DMS153 (cell line): ENCODE results near the gene ECHDC1.
A peak's percentile ranks its signal among the peaks of the same experiment; 100 is the strongest.

Experiments used
- DNase-seq: peaks from one replicate; lab custom pipeline; 2025; lab: John Stamatoyannopoulos, UW

ECHDC1 gene

DNA sequence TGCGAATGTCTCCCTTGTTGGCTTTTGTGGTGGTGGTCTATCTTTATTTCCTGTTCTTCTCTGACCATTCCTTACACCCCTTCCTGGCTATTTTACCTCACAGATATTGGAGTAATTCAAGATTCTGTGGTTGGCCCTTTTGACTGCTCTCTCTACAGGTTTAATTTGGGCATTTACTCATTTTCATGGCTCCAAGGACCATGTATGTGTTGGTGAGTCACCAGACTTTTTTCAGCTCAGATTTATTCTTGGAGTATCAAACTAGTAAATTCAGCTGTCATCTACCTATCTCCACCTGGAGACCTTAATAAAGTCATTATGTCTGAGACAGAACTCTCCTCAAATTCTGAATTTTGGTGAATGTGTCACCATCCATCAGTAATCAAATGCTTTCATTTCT is 61.2 kb downstream of the ECHDC1 start:
- no peak for DNase-seq

DNA sequence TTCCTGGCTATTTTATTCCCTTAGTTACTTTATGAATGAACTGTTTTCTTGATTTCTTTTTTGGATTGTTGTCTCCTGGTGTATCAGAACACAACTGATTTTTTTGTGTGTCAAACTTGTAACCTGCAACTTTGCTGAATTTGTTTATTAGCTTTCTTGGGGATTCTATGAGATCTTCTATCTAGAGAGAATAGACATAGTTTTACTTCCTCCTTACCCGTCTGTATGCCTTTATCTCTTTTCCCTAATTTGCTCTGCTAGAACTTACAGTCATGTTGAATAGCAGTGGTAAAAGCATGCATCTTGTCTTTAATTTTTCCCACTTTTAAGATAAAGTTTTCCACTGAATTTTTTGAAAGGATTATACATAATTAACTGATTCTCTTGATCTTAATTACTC is 63.6 kb downstream of the ECHDC1 start:
- no peak for DNase-seq

DNA sequence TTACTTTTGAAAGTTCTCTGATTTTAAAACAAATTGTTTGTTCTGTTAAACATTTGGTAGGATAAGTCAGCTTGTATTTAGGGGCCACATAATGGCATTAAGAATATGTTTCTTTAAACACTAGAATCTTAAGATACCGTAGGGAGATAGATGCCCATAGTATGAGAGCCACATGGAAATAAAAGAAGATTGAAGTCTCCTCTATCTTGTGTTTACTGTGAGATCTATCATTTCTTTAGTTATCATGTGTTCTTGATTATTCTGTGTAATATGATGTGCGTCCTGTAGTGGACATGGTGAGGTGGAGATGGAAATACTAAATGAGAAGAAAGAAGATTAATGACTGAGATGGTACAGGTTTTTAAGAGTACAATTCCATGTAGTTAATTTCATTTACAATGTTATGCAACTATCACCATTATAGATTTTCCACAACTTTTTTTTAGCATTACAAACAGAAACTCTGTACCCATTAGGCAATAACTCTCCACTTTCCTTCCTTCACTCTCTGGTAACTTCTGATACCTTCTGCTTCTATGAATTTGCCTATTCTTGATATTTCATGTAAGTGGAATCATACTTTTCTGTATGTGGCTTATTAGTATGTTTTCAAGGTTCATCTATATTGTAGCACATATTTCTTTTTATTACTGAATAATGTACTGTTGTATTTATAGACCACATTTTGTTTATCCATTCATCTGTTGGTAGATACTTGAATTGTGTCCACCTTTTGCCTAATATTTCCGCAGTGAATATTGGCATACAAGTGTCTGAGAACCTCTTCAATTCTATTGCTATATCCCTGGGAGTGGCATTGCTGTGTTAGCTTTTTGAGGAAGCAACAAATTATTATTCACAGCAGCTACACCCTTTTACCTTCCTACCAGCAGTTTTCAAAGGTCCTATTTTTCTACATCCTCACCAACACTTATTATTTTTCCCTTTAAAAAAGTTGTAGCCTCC is 65.2 kb downstream of the ECHDC1 start:
- DNase-seq: no peak

DNA sequence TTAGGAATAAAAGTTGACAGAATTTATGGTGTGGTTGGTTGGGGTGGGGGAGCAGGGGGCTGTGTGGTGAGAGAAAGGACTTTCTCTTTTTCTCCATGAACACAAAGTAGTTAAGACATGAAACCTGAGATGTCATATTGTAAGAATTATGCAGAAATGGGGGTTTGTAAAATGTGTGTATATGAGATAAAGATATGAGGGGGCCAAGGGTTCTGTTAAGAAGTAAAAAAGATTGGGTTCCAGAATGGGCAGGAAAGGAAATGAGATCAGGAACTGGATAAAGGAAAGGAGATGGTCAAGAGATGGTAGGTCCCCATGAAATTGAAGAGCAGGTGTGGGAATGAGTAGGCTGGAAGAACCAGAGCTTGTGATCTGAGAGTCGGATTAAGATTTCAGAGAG is 67.1 kb downstream of the ECHDC1 start:
- DNase-seq: no peak

DNA sequence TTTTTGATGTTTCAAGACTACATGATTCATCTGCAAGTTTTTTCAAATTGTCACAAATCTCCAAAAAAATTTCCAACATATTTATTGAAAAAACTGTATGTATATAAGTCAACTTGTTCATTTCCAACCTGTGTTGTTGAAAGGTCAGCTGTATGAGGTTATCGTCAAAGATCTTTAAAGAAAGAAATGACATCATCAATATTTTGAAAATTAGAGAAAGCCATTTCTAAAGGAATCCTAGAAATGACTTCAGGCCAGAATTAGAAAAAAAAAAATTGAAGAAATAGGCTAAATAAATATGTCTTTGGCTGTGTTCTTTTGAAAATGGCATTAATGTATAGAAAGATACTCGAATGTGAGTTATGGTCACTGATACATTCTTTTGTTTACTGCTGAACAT is 69.9 kb downstream of the ECHDC1 start:
- DNase-seq: no peak

DNA sequence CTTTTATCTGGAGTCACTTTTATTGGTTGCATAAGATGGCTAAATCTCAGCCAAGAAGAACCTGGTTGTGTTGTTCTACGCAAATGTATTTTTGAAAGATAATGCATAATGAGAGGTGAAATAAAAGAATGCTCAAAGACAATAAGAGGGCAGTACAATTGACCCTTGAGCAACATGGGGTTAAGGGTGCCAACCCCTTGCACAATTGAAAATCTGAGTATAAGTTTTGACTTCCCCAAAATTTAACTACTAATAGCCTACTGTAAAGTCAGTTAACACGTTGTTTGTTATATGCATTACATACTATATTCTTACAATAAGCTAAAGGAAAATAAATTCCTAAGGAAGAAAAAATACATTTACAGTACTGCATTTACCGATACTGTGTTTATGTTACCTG is 70.8 kb downstream of the ECHDC1 start:
- DNase-seq: no peak

DNA sequence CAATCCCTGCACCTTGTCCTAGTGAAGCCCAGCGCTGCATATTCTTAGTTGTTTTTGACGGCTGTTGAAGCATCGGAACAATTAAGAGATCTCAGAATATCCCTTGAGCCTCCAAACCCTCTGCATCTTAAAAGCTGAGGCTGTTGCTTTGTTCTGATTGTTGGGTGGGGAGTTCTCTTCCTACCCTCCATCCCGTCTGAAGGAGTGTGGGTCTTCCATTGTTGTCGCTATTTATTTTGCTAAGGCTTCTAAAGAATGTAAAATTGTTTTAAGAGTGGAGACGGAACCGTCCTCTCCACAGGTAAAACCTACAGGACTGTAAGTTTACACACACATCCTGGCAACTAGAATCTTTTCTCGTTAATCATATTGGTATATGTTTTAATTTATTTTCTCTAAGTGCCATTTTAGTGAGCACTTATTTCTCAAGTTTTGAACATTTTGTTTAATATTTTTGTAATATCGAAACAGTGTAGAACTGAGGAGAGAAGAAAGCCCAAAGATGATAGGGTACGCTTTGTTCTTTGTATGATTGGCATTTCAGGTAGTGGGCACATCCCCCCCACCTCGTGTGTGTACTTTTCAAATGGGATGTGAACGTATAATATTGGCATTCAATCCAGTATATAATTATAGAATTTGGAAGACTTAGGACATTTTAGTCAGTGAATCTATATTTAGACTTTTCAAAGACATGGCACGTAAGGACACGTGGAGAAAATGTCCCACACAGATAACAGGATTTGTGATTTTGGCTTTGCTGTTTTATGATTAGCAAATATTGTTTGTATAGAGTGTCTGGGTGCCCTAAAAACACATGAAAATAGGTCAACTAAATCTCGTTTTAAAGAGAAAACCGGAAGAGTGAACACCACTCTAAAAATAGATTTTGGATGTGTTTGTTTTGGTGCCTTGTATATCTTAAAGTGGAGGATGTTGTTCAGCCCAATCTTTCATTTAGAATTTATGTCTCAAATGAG is 75.5 kb downstream of the ECHDC1 start:
- DNase-seq: no peak

DNA sequence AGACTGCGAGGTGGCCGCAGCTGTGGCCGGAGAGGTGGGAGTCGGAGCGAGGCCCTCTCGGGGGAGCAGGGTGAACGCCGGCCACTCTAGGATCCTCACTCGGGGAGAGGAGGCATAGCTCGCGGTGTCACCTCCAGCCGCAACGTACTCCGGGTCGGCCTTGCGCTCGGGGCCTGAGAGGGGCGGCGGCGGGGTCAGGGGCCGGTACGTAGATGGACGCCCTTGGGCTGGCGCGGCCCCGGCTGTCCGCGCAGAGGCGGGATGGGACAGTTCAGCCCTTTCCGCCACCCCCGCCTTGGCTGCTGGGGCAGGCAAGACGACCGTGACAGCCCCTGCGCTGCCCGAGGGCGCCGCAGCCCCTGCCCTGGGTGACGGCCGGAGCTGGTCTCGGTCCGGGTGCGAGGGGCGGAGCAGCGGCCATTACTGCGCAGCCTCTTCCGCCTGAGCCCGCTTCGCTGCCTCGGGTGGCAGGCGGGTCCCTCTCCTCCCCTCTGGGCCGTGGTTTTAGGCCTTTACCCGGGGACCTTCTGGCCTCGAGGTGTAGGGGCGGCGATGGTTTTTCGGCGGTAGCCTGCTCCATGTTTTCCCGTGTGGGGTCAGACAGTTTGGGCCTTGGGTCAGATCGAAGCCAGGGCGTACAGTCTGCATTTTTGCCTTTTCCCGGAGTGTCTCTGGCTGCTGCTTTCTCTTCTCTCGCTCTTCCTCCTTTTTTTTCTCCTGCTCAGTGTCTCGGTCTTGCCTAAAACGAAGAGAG is 76.3 kb downstream of the ECHDC1 start:
- DNase-seq: no peak

DNA sequence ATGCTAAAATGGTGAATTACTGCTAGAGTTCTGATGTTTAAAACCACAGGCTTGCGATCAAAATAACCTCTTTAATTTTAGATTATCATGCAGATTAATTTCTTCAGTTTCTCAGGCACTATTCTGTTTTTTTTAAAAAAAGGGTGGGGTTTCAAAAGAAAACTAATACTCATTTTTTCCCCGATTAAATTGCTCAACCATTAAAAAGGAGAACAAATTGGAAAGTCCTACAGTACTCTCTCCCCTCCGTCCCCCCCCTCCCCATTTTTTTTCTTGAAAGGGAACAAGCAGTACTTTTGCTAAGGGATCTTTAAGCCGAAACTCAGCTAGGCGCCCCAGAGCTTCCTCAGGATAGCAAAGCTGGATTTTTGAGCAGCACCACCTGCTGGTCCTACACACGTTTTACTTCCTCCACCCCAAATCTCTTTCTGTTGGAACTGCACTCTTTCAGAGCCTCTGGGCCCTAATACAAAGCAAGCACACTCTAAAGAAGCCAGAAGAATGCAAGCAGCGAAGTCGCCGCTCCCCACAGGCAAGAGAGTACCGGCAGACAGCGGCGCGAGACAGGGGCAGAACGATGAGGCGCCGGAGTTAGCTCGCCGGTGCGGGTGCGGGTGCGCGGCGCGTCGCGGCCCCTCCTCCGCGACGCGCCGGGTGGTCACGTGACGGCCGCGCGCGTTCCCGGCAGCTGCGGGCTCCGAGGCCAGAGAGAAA is 77.1 kb downstream of the ECHDC1 start, which contains the start of gene RNF146:
RNF146 (plus strand) TSS at position 687 of the 714 bp plus-strand sequence. CDS start 13,475 bp downstream, outside the sequence.
- DNase-seq: peak; percentile 61

DNA sequence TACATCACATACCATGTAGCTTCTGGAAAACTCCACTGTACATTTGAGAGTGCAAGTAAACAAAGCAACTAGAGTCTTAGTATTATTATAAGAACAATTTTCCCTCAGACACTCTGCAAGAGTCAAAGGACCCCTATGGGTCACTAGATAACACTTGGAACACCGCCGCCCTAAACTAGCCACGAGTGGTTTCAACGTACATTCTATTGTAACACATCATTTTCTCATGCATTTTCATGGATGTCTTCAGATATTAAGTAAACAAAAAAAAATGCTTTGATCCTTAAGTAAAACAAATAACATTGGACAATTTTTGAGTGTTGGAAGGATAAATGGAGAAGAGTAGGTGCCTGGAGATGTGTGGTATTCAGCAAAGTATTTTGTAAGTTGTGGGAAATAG is 79.9 kb downstream of the ECHDC1 start:
- no peak for DNase-seq

DNA sequence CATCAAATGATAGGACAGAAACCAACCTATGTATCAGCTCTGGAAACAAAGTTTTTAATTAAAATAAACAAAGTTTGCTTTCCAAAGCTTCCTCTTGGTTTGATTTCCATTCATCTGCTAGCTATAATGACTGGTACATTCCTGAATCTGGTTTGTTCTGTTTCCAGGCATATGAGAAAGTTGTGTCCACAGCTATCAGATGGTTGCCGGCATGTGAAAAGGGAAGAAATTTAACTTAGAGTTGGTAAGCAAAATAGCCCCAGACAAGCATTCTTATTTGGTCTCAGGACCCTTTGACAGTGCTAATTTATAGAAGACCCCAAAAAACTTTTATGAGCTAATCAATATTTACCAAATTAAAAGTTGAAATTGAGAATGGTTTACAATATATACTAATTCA is 80.5 kb downstream of the ECHDC1 start:
- DNase-seq: no peak

DNA sequence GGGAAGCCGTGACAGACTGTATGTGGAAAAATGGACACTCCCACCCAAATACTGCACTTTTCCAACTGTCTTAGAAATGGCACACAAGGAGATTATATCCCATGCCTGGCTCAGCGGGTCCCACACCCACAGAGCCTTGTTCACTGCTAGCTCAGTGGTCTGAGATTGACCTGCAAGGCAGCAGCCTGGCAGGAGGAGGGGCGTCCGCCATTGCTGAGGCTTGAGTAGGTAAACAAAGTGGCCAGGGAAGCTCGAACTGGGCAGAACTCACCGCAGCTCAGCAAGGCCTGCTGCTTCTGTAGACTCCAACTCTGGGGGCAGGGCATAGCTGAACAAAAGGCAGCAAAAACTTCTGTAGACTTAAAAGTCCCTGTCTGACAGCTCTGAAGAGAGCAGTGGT is 88.1 kb downstream of the ECHDC1 start:
- DNase-seq: no peak

DNA sequence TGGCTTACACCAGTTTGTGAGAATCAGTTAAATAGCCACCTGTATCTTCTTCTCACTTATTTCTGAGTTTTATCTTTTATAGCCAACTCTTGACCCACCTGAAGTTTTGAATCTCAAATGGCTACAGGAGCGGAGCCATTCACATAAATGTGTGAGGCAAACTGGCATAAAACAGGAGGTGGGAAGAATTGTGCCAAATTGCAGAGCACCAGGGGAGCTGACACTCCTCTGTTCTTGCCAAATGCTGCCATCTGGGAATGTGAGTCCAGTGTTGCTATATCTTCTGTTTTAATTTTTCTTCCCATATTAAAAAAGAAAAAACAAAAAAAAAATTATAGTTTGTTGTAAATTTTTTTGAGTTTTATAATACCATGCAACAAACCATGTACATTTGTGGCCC is 93.8 kb downstream of the ECHDC1 start:
- DNase-seq: no peak

DNA sequence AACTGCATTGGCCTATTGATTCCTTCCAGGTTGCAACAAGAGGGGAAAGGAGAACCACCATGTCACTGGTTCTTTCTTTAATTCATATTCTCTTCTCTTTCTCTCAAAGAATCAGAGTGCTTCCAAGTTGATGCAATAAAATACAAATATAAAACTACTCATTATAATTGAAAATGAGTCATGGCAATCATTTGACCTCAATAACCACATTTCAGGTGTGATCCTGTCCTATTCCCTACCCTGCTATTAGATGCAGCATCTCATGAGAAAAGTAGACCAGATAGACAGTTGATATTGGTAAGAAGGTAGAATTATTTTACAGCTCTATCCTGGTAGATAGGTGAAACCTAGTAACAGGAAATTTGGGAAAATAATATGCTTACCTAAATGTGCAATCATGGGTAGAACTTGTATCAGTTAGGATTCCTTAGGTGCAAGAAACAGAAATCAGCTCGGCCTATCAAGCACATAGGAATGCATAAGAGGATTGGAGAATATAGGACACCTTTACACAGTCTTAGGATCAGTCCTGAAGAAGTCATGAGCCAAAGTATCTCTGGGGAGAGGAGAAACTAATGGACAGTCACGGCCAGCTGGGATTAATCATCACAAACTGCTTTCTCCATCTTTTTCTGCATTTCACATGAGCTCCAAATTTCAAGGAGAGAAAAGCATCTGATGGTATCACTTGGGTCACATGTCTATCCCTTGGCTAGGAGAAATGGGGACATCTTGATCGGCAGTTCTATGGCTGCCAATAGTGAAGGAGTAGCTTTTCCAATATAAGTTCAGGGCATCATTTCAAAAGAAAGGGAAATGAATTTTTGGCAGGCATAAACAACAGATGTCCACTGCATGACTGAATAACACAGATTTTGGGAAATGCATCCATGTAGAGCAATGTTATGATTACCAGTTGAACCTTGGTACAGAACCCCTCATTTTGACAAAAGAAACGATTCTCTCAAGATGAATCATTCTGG is 96.0 kb downstream of the ECHDC1 start:
- DNase-seq: no peak

DNA sequence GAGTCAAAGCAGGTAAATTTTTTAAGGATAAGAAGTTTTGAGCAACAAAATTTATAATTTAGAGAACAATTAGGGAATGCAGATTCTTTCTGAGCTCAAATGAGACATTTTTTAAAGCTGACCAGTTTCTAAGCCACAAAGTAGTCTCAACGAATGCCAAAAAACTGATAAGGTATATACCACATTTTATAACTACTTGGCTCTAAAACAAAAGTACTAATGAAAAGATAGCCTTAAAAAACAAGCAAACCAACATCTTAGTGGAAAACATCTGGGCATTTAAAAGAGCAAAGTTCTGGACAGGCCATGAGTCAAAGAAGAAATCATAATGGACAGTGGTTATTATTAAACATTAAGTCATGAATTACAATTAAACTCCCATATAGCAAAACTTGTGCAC is 99.9 kb downstream of the ECHDC1 start:
- DNase-seq: no peak
